ENCODE measurements around the gene CABLES2. TPM values are rescaled to one million over a fixed set of nuclear protein-coding genes. Genes with fewer than 3 reads are reported as not detected.

Gene CABLES2
- total RNA-seq (2014; rRNA removed; shearing (Covaris generic); ENCODE audit: low replicate concordance), result 1.3 and 6.0 TPM in 2 replicates

- peak; percentile 97 for DNase-seq
- H3K27me3 ChIP-seq, result no peaks in the 10 kb centered on the region
- H3K36me3 ChIP-seq, result peaks cover 6% of the 10 kb centered on the region
- no peaks in the 10 kb centered on the region for H3K9me3 ChIP-seq
- H3K4me3 ChIP-seq, result peak within 1 kb of the TSS; percentile 68
Observed at GRCh38 chr20:62407221-62407992, at the start of gene CABLES2. TSS of gene CABLES2 (minus strand) at chr20:62407285. CDS start at chr20:62407276, 9 bp downstream.

- no peak for DNase-seq
- H3K9me3 ChIP-seq, result no peaks in the 10 kb centered on the region
- no peak overlapping the region for H3K4me3 ChIP-seq
- H3K36me3 ChIP-seq, result no peaks in the 10 kb centered on the region
- H3K27me3 ChIP-seq, result no peaks in the 10 kb centered on the region
Observed at GRCh38 chr20:62455929-62456328, 48.8 kb upstream of the CABLES2 start.

GRCh38 chr20:62454904-62455636 lies 48.0 kb upstream of the CABLES2 start:
- H3K36me3 ChIP-seq, result no peaks in the 10 kb centered on the region
- H3K4me3 ChIP-seq, result no peak overlapping the region
- no peaks in the 10 kb centered on the region for H3K9me3 ChIP-seq
- H3K27me3 ChIP-seq, result no peaks in the 10 kb centered on the region
- no peak for DNase-seq

- Histone ChIP-seq H3K4me3 (no peak overlapping the region), H3K9me3 (no peaks in the 10 kb centered on the region), H3K36me3 (no peaks in the 10 kb centered on the region), H3K27me3 (no peaks in the 10 kb centered on the region)
- no peak for DNase-seq
Observed at GRCh38 chr20:62453186-62453808, 46.2 kb upstream of the CABLES2 start.

- Histone ChIP-seq H3K36me3 (no peaks in the 10 kb centered on the region), H3K27me3 (no peaks in the 10 kb centered on the region), H3K4me3 (no peak overlapping the region), H3K9me3 (no peaks in the 10 kb centered on the region)
- no peak for DNase-seq
Observed at GRCh38 chr20:62452475-62453095, 45.5 kb upstream of the CABLES2 start.

GRCh38 chr20:62451970-62452369 lies 44.9 kb upstream of the CABLES2 start:
- no peak overlapping the region for H3K4me3 ChIP-seq
- H3K36me3 ChIP-seq, result no peaks in the 10 kb centered on the region
- H3K9me3 ChIP-seq, result no peaks in the 10 kb centered on the region
- H3K27me3 ChIP-seq, result no peaks in the 10 kb centered on the region
- DNase-seq, result no peak

- Histone ChIP-seq H3K4me3 (no peak overlapping the region), H3K9me3 (no peaks in the 10 kb centered on the region), H3K27me3 (no peaks in the 10 kb centered on the region), H3K36me3 (no peaks in the 10 kb centered on the region)
- DNase-seq, result no peak
Observed at GRCh38 chr20:62451156-62451767, 44.2 kb upstream of the CABLES2 start.

- DNase-seq, result no peak
- H3K4me3 ChIP-seq, result no peak overlapping the region
- H3K9me3 ChIP-seq, result no peaks in the 10 kb centered on the region
- no peaks in the 10 kb centered on the region for H3K27me3 ChIP-seq
- H3K36me3 ChIP-seq, result no peaks in the 10 kb centered on the region
Observed at GRCh38 chr20:62449951-62450691, 43.0 kb upstream of the CABLES2 start.

GRCh38 chr20:62448788-62449187 lies 41.7 kb upstream of the CABLES2 start:
- DNase-seq, result no peak
- no peaks in the 10 kb centered on the region for H3K27me3 ChIP-seq

GRCh38 chr20:62448038-62448437 lies 41.0 kb upstream of the CABLES2 start:
- DNase-seq, result no peak
- no peaks in the 10 kb centered on the region for H3K27me3 ChIP-seq
- no peaks in the 10 kb centered on the region for H3K9me3 ChIP-seq
- no peak overlapping the region for H3K4me3 ChIP-seq
- no peaks in the 10 kb centered on the region for H3K36me3 ChIP-seq

More at GRCh38 chr20:62448788-62449187, 41.7 kb upstream of the CABLES2 start:
- no peak overlapping the region for H3K4me3 ChIP-seq
- H3K9me3 ChIP-seq, result no peaks in the 10 kb centered on the region
- no peaks in the 10 kb centered on the region for H3K36me3 ChIP-seq

GRCh38 chr20:62446888-62447869 lies 40.1 kb upstream of the CABLES2 start:
- Histone ChIP-seq H3K9me3 (no peaks in the 10 kb centered on the region), H3K4me3 (no peak overlapping the region), H3K36me3 (no peaks in the 10 kb centered on the region), H3K27me3 (no peaks in the 10 kb centered on the region)
- DNase-seq, result no peak

- Histone ChIP-seq H3K4me3 (no peak overlapping the region), H3K9me3 (no peaks in the 10 kb centered on the region), H3K27me3 (no peaks in the 10 kb centered on the region), H3K36me3 (no peaks in the 10 kb centered on the region)
- no peak for DNase-seq
Observed at GRCh38 chr20:62446481-62446880, 39.4 kb upstream of the CABLES2 start.

- Histone ChIP-seq H3K9me3 (no peaks in the 10 kb centered on the region), H3K4me3 (no peak overlapping the region), H3K27me3 (no peaks in the 10 kb centered on the region), H3K36me3 (no peaks in the 10 kb centered on the region)
- DNase-seq, result no peak
Observed at GRCh38 chr20:62445553-62446340, 38.7 kb upstream of the CABLES2 start.

GRCh38 chr20:62444286-62444685 lies 37.2 kb upstream of the CABLES2 start:
- Histone ChIP-seq H3K9me3 (no peaks in the 10 kb centered on the region), H3K27me3 (no peaks in the 10 kb centered on the region), H3K4me3 (no peak overlapping the region), H3K36me3 (no peaks in the 10 kb centered on the region)
- no peak for DNase-seq
